HG02763 (cell line): ENCODE results near the gene CTNNA1.

Experiments
- ATAC-seq: cut with Tn5 transposase; IDR thresholded peaks from one replicate; pipeline ENCODE4 v1.9.1; 2021; ENCODE audit warnings: mild to moderate bottlenecking, moderate library complexity; ENCODE audit not compliant: unreplicated experiment

The CTNNA1 gene

GRCh38 chr5:138979684-138980280, 226.6 kb downstream of the CTNNA1 start:
- no peak for ATAC-seq

DNA sequence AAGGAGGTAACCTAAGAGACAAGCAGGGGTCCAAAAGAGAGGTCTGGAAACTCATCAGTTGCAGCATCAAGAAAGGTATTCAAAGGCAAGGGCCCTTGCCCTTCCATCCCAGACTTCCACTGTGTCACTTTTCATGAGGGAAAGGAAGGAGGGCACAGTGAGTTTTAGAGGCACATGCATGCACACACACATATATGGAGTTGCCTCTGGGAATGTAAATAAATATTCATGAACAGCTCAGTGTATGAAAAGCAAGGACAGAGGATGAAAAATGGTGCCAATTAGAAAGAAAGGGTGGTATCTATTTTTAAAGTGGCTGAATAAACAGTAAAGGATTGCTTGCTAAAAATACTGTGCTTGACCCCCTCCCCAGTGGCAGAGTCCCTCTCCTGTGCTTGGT, 227.2 kb downstream of the CTNNA1 start:
- ATAC-seq: no peak

DNA sequence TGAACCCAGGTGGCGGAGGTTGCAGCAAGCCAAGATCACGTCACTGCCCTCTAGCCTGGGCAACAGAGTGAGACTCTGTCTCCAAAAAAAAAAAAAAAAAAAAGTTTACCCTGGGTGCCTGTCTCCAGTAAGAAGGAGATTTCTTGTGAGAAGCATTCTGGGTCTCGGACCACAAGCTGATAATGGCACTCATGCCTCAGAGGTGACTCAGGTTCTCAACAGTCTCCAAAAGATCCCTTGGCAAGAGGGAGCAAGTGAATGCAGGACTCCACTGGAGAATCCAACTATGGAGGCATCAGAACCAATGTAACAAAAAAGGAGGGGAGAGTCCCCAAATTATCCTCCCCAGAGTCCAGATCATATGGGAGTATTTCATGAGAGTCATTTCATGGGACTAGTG, 227.9 kb downstream of the CTNNA1 start:
- ATAC-seq: no peak

DNA sequence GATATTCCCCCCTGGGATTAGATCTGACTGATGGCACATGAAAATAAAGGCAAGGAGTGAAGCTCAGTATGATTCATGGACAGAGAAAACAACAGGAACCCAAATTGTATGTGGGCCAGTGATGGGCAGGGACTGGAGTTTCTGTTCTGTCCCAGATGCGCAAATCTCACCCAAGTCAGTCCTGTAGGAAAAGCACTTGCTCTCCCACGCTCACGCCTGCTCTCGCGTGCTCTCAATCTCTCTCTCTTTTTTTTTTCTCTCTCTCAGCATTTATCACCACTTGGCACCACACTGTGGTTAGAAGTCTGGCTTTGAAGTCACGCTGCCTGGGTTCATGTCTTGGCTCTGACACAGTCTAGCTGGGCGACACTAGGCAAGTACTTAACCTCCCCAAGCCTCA, 228.4 kb downstream of the CTNNA1 start:
- ATAC-seq: no peak

GRCh38 chr5:138983984-138984383, 230.8 kb downstream of the CTNNA1 start:
- ATAC-seq: no peak
